IMR-90 (cell line): ENCODE data around the gene PLCB3. TPM values are rescaled to one million over a fixed set of nuclear protein-coding genes. Genes with fewer than 3 reads are reported as not detected.
A peak's percentile ranks its signal among the peaks of the same experiment; 100 is the strongest.

ENCODE experiments used
- ATAC-seq: fragments of 200-7000 bp; cut with Tn5 transposase; 2 replicates; pipeline ENCODE4 v1.9.1; 2020; ENCODE audit warnings: low read depth, mild to moderate bottlenecking, moderate library complexity
- BruUV-seq: library from RNA; stranded (reverse); fragments of 400-500 nt; replicated peaks from 2 replicates; lab custom pipeline; 2021; lab: Mats Ljungman, UMichigan
- CTCF ChIA-PET: fragments of 300-600 bp; formaldehyde crosslinking; extraction: SDS; loops from one replicate; lab custom pipeline; 2021; ENCODE audit warnings: antibody characterized with exemption; lab: Yijun Ruan, JAX
- POLR2A ChIA-PET: fragments of 300-600 bp; sonication (Branson Sonifier 250); formaldehyde crosslinking; loops from one replicate; lab custom pipeline; 2022; ENCODE audit warnings: antibody characterized with exemption; ENCODE audit not compliant: unreplicated experiment; lab: Charles Lee
- DNase-seq: peaks from one replicate; pipeline ENCODE4 v3.0.0; 2013
- H2AFZ ChIP-seq: replicated peaks from 2 replicates; pipeline ENCODE3; 2013; ENCODE audit warnings: low read length, mild to moderate bottlenecking; ENCODE audit not compliant: poor library complexity
- H2AK5ac ChIP-seq: 2 replicates; pipeline ENCODE4 v1.6.1; 2013; ENCODE audit warnings: low read depth, low read length, inconsistent platforms
- H2AK9ac ChIP-seq: replicated peaks from 2 replicates; pipeline ENCODE3; 2013; ENCODE audit warnings: mild to moderate bottlenecking, low read depth, low read length, moderate library complexity; ENCODE audit not compliant: poor library complexity
- H2BK120ac ChIP-seq: 2 replicates; pipeline ENCODE4 v1.6.1; 2013; ENCODE audit warnings: low read depth, low read length, inconsistent platforms
- H2BK15ac ChIP-seq: 3 replicates; pipeline ENCODE4 v1.6.1; 2013; ENCODE audit warnings: low read depth, low read length, inconsistent platforms
- H2BK20ac ChIP-seq: 2 replicates; pipeline ENCODE4 v1.6.1; 2013; ENCODE audit warnings: low read depth, mild to moderate bottlenecking, inconsistent platforms, low read length, moderate library complexity
- H2BK5ac ChIP-seq: 2 replicates; pipeline ENCODE4 v1.6.1; 2013; ENCODE audit warnings: mild to moderate bottlenecking, low read depth, low read length, inconsistent platforms; ENCODE audit not compliant: poor library complexity, severe bottlenecking
- H3K14ac ChIP-seq: replicated peaks from 2 replicates; pipeline ENCODE4 v1.6.1; 2013; ENCODE audit warnings: low read depth, low read length, inconsistent platforms
- H3K18ac ChIP-seq: 2 replicates; pipeline ENCODE4 v1.6.1; 2013; ENCODE audit warnings: low read depth, low read length, control low read depth
- H3K23ac ChIP-seq: 2 replicates; pipeline ENCODE4 v1.6.1; 2013; ENCODE audit warnings: low read depth, low read length, inconsistent platforms
- H3K27ac ChIP-seq: 2 replicates; pipeline ENCODE4 v1.5.1; 2013; ENCODE audit warnings: mild to moderate bottlenecking, control low read depth, low read length; ENCODE audit not compliant: insufficient read depth
- H3K27me3 ChIP-seq: 2 replicates; pipeline ENCODE4 v1.6.1; 2013; ENCODE audit warnings: low read length; ENCODE audit not compliant: control insufficient read depth, insufficient read depth
- H3K36me3 ChIP-seq: 2 replicates; pipeline ENCODE4 v1.6.1; 2013; ENCODE audit warnings: low read length, mixed read lengths; ENCODE audit not compliant: control insufficient read depth, insufficient read depth
- H3K4ac ChIP-seq: 2 replicates; pipeline ENCODE4 v1.6.1; 2013; ENCODE audit warnings: low read depth, low read length, inconsistent platforms
- H3K4me1 ChIP-seq: 2 replicates; pipeline ENCODE4 v1.6.1; 2013; ENCODE audit warnings: low read length, mixed read lengths; ENCODE audit not compliant: control insufficient read depth, insufficient read depth
- H3K4me2 ChIP-seq: 2 replicates; pipeline ENCODE4 v1.6.1; 2013; ENCODE audit warnings: low read depth, mild to moderate bottlenecking, control low read depth, low read length, moderate library complexity
- H3K4me3 ChIP-seq: 2 replicates; pipeline ENCODE4 v1.5.1; 2013; ENCODE audit warnings: low read depth, mild to moderate bottlenecking, control low read depth, low read length, moderate library complexity; ENCODE audit not compliant: insufficient read depth
- H3K56ac ChIP-seq: 2 replicates; pipeline ENCODE4 v1.6.1; 2013; ENCODE audit warnings: low read length, inconsistent platforms; ENCODE audit not compliant: insufficient read depth; ENCODE audit errors: extremely low read depth
- H3K79me1 ChIP-seq, 2 experiments: 2 replicates each; pipeline ENCODE4 v1.6.1; 2013; ENCODE audit warnings: low read length in 2 of 2, inconsistent platforms in 1 of 2, low read depth in 1 of 2
- H3K9ac ChIP-seq: 2 replicates; pipeline ENCODE4 v1.6.1; 2013; ENCODE audit warnings: low read depth, low read length, control low read depth
- H3K9me1 ChIP-seq: 2 replicates; pipeline ENCODE4 v1.6.1; 2013; ENCODE audit warnings: low read length, inconsistent platforms; ENCODE audit not compliant: insufficient read depth
- H3K9me3 ChIP-seq: 2 replicates; pipeline ENCODE4 v1.6.1; 2013; ENCODE audit warnings: low read length; ENCODE audit not compliant: control insufficient read depth, insufficient read depth
- H4K20me1 ChIP-seq: 2 replicates; pipeline ENCODE4 v1.6.1; 2013; ENCODE audit warnings: low read length, inconsistent platforms; ENCODE audit not compliant: insufficient read depth
- H4K5ac ChIP-seq: 2 replicates; pipeline ENCODE4 v1.6.1; 2013; ENCODE audit warnings: mild to moderate bottlenecking, low read depth, low read length, control low read depth
- H4K8ac ChIP-seq, 2 experiments: 2 replicates each; pipeline ENCODE4 v1.6.1; 2013; ENCODE audit warnings: low read depth in 2 of 2, low read length in 2 of 2, control low read depth in 1 of 2, inconsistent platforms in 1 of 2
- H4K91ac ChIP-seq: 2 replicates; pipeline ENCODE4 v1.6.1; 2013; ENCODE audit warnings: low read depth, low read length, inconsistent platforms; ENCODE audit not compliant: insufficient read depth
- BHLHE40 ChIP-seq: fragments of 150-350 bp; IDR thresholded peaks from 2 replicates; pipeline ENCODE4 v1.6.1; 2016; ENCODE audit warnings: mild to moderate bottlenecking, low read depth, low read length
- CHD1 ChIP-seq: IDR thresholded peaks from 2 replicates; pipeline ENCODE4 v1.6.1; 2012; ENCODE audit warnings: low read depth, low read length, improper control_type of control experiment
- FOS ChIP-seq: fragments of 150-350 bp; IDR thresholded peaks from 2 replicates; pipeline ENCODE4 v1.6.1; 2016; ENCODE audit warnings: low read depth, low read length
- MAZ ChIP-seq: IDR thresholded peaks from 2 replicates; pipeline ENCODE4 v1.6.1; 2012; ENCODE audit warnings: low read depth, mild to moderate bottlenecking, low read length, improper control_type of control experiment, moderate library complexity, borderline replicate concordance
- MXI1 ChIP-seq: IDR thresholded peaks from 2 replicates; pipeline ENCODE4 v1.6.1; 2012; ENCODE audit warnings: low read depth, mild to moderate bottlenecking, low read length, moderate library complexity, borderline replicate concordance
- POLR2A ChIP-seq: IDR thresholded peaks from 2 replicates; pipeline ENCODE4 v1.6.1; 2012; ENCODE audit warnings: mild to moderate bottlenecking, low read depth, low read length
- RAD21 ChIP-seq: IDR thresholded peaks from 2 replicates; pipeline ENCODE4 v1.6.1; 2012; ENCODE audit warnings: low read length, improper control_type of control experiment
- RFX5 ChIP-seq: IDR thresholded peaks from 2 replicates; pipeline ENCODE4 v1.8.0; 2012; ENCODE audit warnings: low read depth, mild to moderate bottlenecking, low read length, moderate library complexity
- WGBS, 2 experiments: methylation state at CpG; one replicate each; pipeline versions ENCODE4 v1.1.5 to v1.1.7; 2013; ENCODE audit warnings: missing lambda C conversion rate in 2 of 2; ENCODE audit not compliant: insufficient read length in 1 of 2; ENCODE audit errors: extremely low coverage in 2 of 2; 5-methylcytosine and 5-hydroxymethylcytosine counted together
- dilution Hi-C: fragments of 300-500 bp; cut with HindIII; formaldehyde crosslinking; loops from one replicate; pipeline ENCODE4 v1.14.3; 2018; ENCODE audit warnings: low sequenced_read_pairs; ENCODE audit not compliant: unreplicated experiment
- in situ Hi-C: fragments of 300-500 bp; cut with MboI; formaldehyde crosslinking; loops from 3 replicates; pipeline ENCODE4 v1.14.3; 2019; ENCODE audit warnings: low sequenced_read_pairs, inconsistent platforms, mixed read lengths
- intact Hi-C: fragments of 100-400 bp; cut with micrococcal nuclease; formaldehyde crosslinking; loops from 2 replicates; pipeline ENCODE4 v1.10.0; 2022
- polyA plus RNA-seq, 3 experiments: library from polyadenylated mRNA; depleted of rRNA; stranded (reverse); fragments of >200 nt; gene quantifications; 2 replicates each; pipeline ENCODE4 v1.2.3, GENCODE V29; 2012; ENCODE audit warnings: low replicate concordance in 1 of 3
- total RNA-seq: library from RNA; depleted of rRNA; stranded (reverse); fragments of >200 nt; gene quantifications from 2 replicates; pipeline ENCODE4 v1.2.3, GENCODE V29; 2012

The PLCB3 gene
- total and polyA plus RNA-seq, 2 of the 4 experiments (the other 2 are of a cell fraction) = 23.9 to 24.9 TPM

- TF ChIP-seq CHD1 = no peak
These were observed 46.8 kb upstream of the PLCB3 start (continued) for GRCh38 chr11:64204464-64204989.

- Histone ChIP-seq H4K5ac (peak within 1 kb of the TSS; percentile 92), H4K20me1 (peaks cover 8% of the 10 kb centered on the region; the same call in 1 of the 2 replicates), H2BK20ac (0 out of 2 replicates have a peak within 1 kb of the TSS, but pooled peaks have one; percentile 8), H4K91ac (peak within 1 kb of the TSS; percentile 94), H3K4me3 (no peak within 1 kb of the TSS), H2BK120ac (peak within 1 kb of the TSS; percentile 72), H3K4me2 (no peak within 1 kb of the TSS), H3K4me1 (peaks cover 10% of the 10 kb centered on the region), H3K18ac (peak within 1 kb of the TSS; percentile 50; the same call in 1 of the 2 replicates), H3K36me3 (peaks cover 39% of the 10 kb centered on the region), H3K9me1 (no peaks in the 10 kb centered on the region; the same call in 1 of the 2 replicates), H2AFZ (peak within 1 kb of the TSS; percentile 94), H3K9me3 (no peaks in the 10 kb centered on the region), H2BK5ac (peak within 1 kb of the TSS; percentile 91), H3K4ac (peak within 1 kb of the TSS; percentile 89), H3K14ac (peak within 1 kb of the TSS; percentile 61), H3K9ac (no peak within 1 kb of the TSS; the same call in 1 of the 2 replicates), H3K56ac (peak within 1 kb of the TSS; percentile 5; the same call in 1 of the 2 replicates), H2BK15ac (peak within 1 kb of the TSS; percentile 15; the same call in 1 of the 3 replicates), H2AK9ac (peak within 1 kb of the TSS; percentile 95), H3K27ac (peak within 1 kb of the TSS; percentile 62), H2AK5ac (peak within 1 kb of the TSS; percentile 76), H4K8ac (peak within 1 kb of the TSS; percentile 88 to 95; a peak in 3 of 4 replicates), H3K79me1 (peaks cover 0 to 33% of the 10 kb centered on the region in 2 experiments; a peak in 3 of 4 replicates), H3K27me3 (no peaks in the 10 kb centered on the region), H3K23ac (peak within 1 kb of the TSS; percentile 46; the same call in 1 of the 2 replicates)
- 100% methylated on average over 1 of the region's 27 CpGs; no CpG with 5 or more reads in 1 of the 2 experiments for WGBS, 2 experiments
- ATAC-seq (no peak), DNase-seq (no peak)
- POLR2A ChIA-PET = interaction anchor here (1.1 kb wide), 1 partner anchor 8 kb away, joined by 3 read pairs; no protein-coding TSS in a partner anchor
- CTCF ChIA-PET = interaction anchor here (2.0 kb wide), 1 partner anchor 95 kb away, joined by 7 read pairs; no protein-coding TSS in a partner anchor
- no TSS peak for BruUV-seq
- in situ Hi-C loops (no loop called here), dilution Hi-C loops (no loop called here), intact Hi-C loops (loop anchor here (10.0 kb wide), 1 partner anchor 448 kb away; no protein-coding TSS in a partner anchor)
- no peak for TF ChIP-seq RFX5
- TF ChIP-seq BHLHE40 = no peak
- no peak for TF ChIP-seq MXI1
- TF ChIP-seq RAD21 = no peak
- TF ChIP-seq CHD1 = no peak
- TF ChIP-seq MAZ = no peak
- TF ChIP-seq POLR2A = no peak
- no peak for TF ChIP-seq FOS
These were observed 44.7 kb upstream of the PLCB3 start, which contains the start of gene FERMT3 for GRCh38 chr11:64206457-64207255. FERMT3 (plus strand) TSS chr11:64206721; CDS start chr11:64207365, 644 bp downstream.
